Osteocyte (in vitro differentiated cells): ENCODE measurements around the gene SLC6A7. TPM values are rescaled to one million over a fixed set of nuclear protein-coding genes. Genes with fewer than 3 reads are reported as not detected.

Experiments
- DNase-seq: peaks from one replicate; pipeline ENCODE4 v3.0.0; 2021; ENCODE audit warnings: mixed read lengths; ENCODE audit not compliant: unreplicated experiment; ENCODE audit errors: extremely low spot score
- H3K27ac Mint-ChIP-seq: one replicate; pipeline ENCODE4 v1.8.0; 2021; ENCODE audit warnings: mild to moderate bottlenecking, mixed read lengths; ENCODE audit not compliant: unreplicated experiment
- H3K27me3 Mint-ChIP-seq: one replicate; pipeline ENCODE4 v1.8.0; 2021; ENCODE audit warnings: mixed read lengths; ENCODE audit not compliant: unreplicated experiment
- H3K36me3 Mint-ChIP-seq: one replicate; pipeline ENCODE4 v1.8.0; 2021; ENCODE audit warnings: mixed read lengths; ENCODE audit not compliant: unreplicated experiment
- H3K4me1 Mint-ChIP-seq: one replicate; pipeline ENCODE4 v1.8.0; 2021; ENCODE audit warnings: mixed read lengths; ENCODE audit not compliant: unreplicated experiment
- H3K4me3 Mint-ChIP-seq: one replicate; pipeline ENCODE4 v1.8.0; 2021; ENCODE audit warnings: mild to moderate bottlenecking, moderate library complexity, mixed read lengths; ENCODE audit not compliant: unreplicated experiment
- H3K9me3 Mint-ChIP-seq: one replicate; pipeline ENCODE4 v1.8.0; 2021; ENCODE audit warnings: mixed read lengths; ENCODE audit not compliant: unreplicated experiment
- CTCF ChIP-seq: fragments of 200-600 bp; sonication (generic); IDR thresholded peaks from 2 replicates; pipeline ENCODE4 v1.5.0; 2021; ENCODE audit warnings: antibody characterized with exemption, mild to moderate bottlenecking, moderate library complexity
- total RNA-seq: library from RNA; stranded (reverse); gene quantifications from 2 replicates; pipeline ENCODE4 v1.2.1, GENCODE V29; 2021

Gene SLC6A7
- total RNA-seq, 1 donor from 2014 or later = not detected

- peak overlapping the region; percentile 18 for H3K27ac Mint-ChIP-seq
- no peak overlapping the region for H3K4me3 Mint-ChIP-seq
- no peaks in the 10 kb centered on the region for H3K9me3 Mint-ChIP-seq
- H3K4me1 Mint-ChIP-seq = peaks cover 30% of the 10 kb centered on the region
- no peak for DNase-seq
- no peak for TF ChIP-seq CTCF
- no peaks in the 10 kb centered on the region for H3K36me3 Mint-ChIP-seq
- no peaks in the 10 kb centered on the region for H3K27me3 Mint-ChIP-seq
Observed at GRCh38 chr5:150211156-150212030, 21.5 kb downstream of the SLC6A7 start.

- Mint-ChIP-seq H3K9me3 (no peaks in the 10 kb centered on the region), H3K4me1 (peaks cover 33% of the 10 kb centered on the region), H3K4me3 (no peak overlapping the region), H3K36me3 (no peaks in the 10 kb centered on the region), H3K27me3 (no peaks in the 10 kb centered on the region), H3K27ac (peak overlapping the region; percentile 71)
- TF ChIP-seq CTCF = no peak
- DNase-seq = no peak
Observed at GRCh38 chr5:150213530-150213929, 23.7 kb downstream of the SLC6A7 start.

- no peak for TF ChIP-seq CTCF
- Mint-ChIP-seq H3K27ac (peak overlapping the region; percentile 71), H3K36me3 (no peaks in the 10 kb centered on the region), H3K4me1 (peaks cover 31% of the 10 kb centered on the region), H3K9me3 (no peaks in the 10 kb centered on the region), H3K27me3 (no peaks in the 10 kb centered on the region), H3K4me3 (no peak overlapping the region)
- DNase-seq = no peak
Observed at GRCh38 chr5:150214289-150214688, 24.4 kb downstream of the SLC6A7 start.

- no peaks in the 10 kb centered on the region for H3K27me3 Mint-ChIP-seq
- TF ChIP-seq CTCF = no peak
- peaks cover 31% of the 10 kb centered on the region for H3K4me1 Mint-ChIP-seq
- no peak overlapping the region for H3K27ac Mint-ChIP-seq
- no peak overlapping the region for H3K4me3 Mint-ChIP-seq
- no peak for DNase-seq
- H3K9me3 Mint-ChIP-seq = no peaks in the 10 kb centered on the region
- H3K36me3 Mint-ChIP-seq = no peaks in the 10 kb centered on the region
Observed at GRCh38 chr5:150215979-150216944, 26.4 kb downstream of the SLC6A7 start.

- peaks cover 30% of the 10 kb centered on the region for H3K4me1 Mint-ChIP-seq
- no peaks in the 10 kb centered on the region for H3K27me3 Mint-ChIP-seq
- no peak overlapping the region for H3K27ac Mint-ChIP-seq
- H3K4me3 Mint-ChIP-seq = no peak overlapping the region
- no peaks in the 10 kb centered on the region for H3K9me3 Mint-ChIP-seq
- no peak for TF ChIP-seq CTCF
- no peak for DNase-seq
- H3K36me3 Mint-ChIP-seq = no peaks in the 10 kb centered on the region
Observed at GRCh38 chr5:150217038-150217437, 27.2 kb downstream of the SLC6A7 start.
